Jurkat, Clone E6-1 (cell line): ENCODE data around the gene ZNF597.
"Not testable (repeated sequence)": the region's sequence is repeated elsewhere in the genome, so short reads cannot be mapped to it uniquely, and the experiment has no call there.

Experiments
- DNase-seq: peaks from one replicate; pipeline ENCODE4 v3.0.0-alpha.2; 2011; ENCODE audit warnings: low read depth, low spot score
- H3K4me3 ChIP-seq: 2 replicates; pipeline ENCODE4 v1.5.1; 2011; ENCODE audit warnings: mild to moderate bottlenecking, low read length, control low read depth, moderate library complexity

ZNF597 gene

GRCh38 chr16:3476409-3476808 lies 33.1 kb upstream of the ZNF597 start:
- no peak for DNase-seq
- no peak overlapping the region for H3K4me3 ChIP-seq

- DNase-seq: no peak
- H3K4me3 ChIP-seq: no peak overlapping the region
These were observed 32.5 kb upstream of the ZNF597 start for GRCh38 chr16:3475604-3476375.

GRCh38 chr16:3474870-3475269 lies 31.6 kb upstream of the ZNF597 start:
- H3K4me3 ChIP-seq: not testable (repeated sequence)

GRCh38 chr16:3474136-3474779 lies 31.0 kb upstream of the ZNF597 start:
- no peak for DNase-seq

More at GRCh38 chr16:3474870-3475269, 31.6 kb upstream of the ZNF597 start:
- DNase-seq: not testable (repeated sequence)

GRCh38 chr16:3473596-3473943 lies 30.3 kb upstream of the ZNF597 start:
- DNase-seq, H3K4me3 ChIP-seq: not testable (repeated sequence)

More at GRCh38 chr16:3474136-3474779, 31.0 kb upstream of the ZNF597 start:
- no peak overlapping the region for H3K4me3 ChIP-seq

GRCh38 chr16:3472878-3473595 lies 29.7 kb upstream of the ZNF597 start:
- DNase-seq: no peak
- no peak overlapping the region for H3K4me3 ChIP-seq

GRCh38 chr16:3471518-3472176 lies 28.3 kb upstream of the ZNF597 start:
- no peak overlapping the region for H3K4me3 ChIP-seq

GRCh38 chr16:3470723-3471122 lies 27.4 kb upstream of the ZNF597 start:
- H3K4me3 ChIP-seq: no peak overlapping the region
- no peak for DNase-seq

More at GRCh38 chr16:3471518-3472176, 28.3 kb upstream of the ZNF597 start:
- DNase-seq: no peak

GRCh38 chr16:3469736-3470135 lies 26.4 kb upstream of the ZNF597 start:
- H3K4me3 ChIP-seq: no peak overlapping the region
- no peak for DNase-seq

GRCh38 chr16:3468501-3468900 lies 25.2 kb upstream of the ZNF597 start:
- no peak for DNase-seq
- H3K4me3 ChIP-seq: no peak overlapping the region

GRCh38 chr16:3467921-3468320 lies 24.6 kb upstream of the ZNF597 start:
- peak; percentile 78 for DNase-seq
- no peak overlapping the region for H3K4me3 ChIP-seq

- no peak for DNase-seq
- no peak overlapping the region for H3K4me3 ChIP-seq
These were observed 23.9 kb upstream of the ZNF597 start for GRCh38 chr16:3467182-3467581.

- no peak overlapping the region for H3K4me3 ChIP-seq
- DNase-seq: no peak
These were observed 22.7 kb upstream of the ZNF597 start for GRCh38 chr16:3465911-3466584.

- no peak for DNase-seq
- H3K4me3 ChIP-seq: no peak overlapping the region
These were observed 22.0 kb upstream of the ZNF597 start for GRCh38 chr16:3465301-3465700.

- H3K4me3 ChIP-seq: peak overlapping the region; percentile 5; the same call in 1 of the 2 replicates
- peak; percentile 76 for DNase-seq
These were observed 17.8 kb upstream of the ZNF597 start for GRCh38 chr16:3461151-3461550.

GRCh38 chr16:3460585-3460984 lies 17.3 kb upstream of the ZNF597 start:
- no peak overlapping the region; the same call in 1 of the 2 replicates for H3K4me3 ChIP-seq
- DNase-seq: no peak

- DNase-seq: no peak
- H3K4me3 ChIP-seq: no peak overlapping the region
These were observed 16.8 kb upstream of the ZNF597 start for GRCh38 chr16:3460121-3460520.

- peak; percentile 79 for DNase-seq
- peak overlapping the region; percentile 89 for H3K4me3 ChIP-seq
These were observed 16.2 kb upstream of the ZNF597 start for GRCh38 chr16:3459401-3460090.
